HG02610 (cell line): ENCODE measurements around the gene COL4A4.
A peak's percentile ranks its signal among the peaks of the same experiment; 100 is the strongest.

Experiments used
- ATAC-seq: cut with Tn5 transposase; IDR thresholded peaks from one replicate; pipeline ENCODE4 v1.9.1; 2021; ENCODE audit warnings: mild to moderate bottlenecking, moderate library complexity; ENCODE audit not compliant: unreplicated experiment

Gene COL4A4

GRCh38 chr2:226984750-226985582, 179.0 kb downstream of the COL4A4 start:
- ATAC-seq, result peak; percentile 97

- no peak for ATAC-seq
Observed at GRCh38 chr2:226983895-226984749, 179.9 kb downstream of the COL4A4 start.

- ATAC-seq, result no peak
Observed at GRCh38 chr2:226981791-226982326, 182.1 kb downstream of the COL4A4 start.

- no peak for ATAC-seq
Observed at GRCh38 chr2:226979004-226979403, 185.0 kb downstream of the COL4A4 start.

GRCh38 chr2:226978300-226978699, 185.7 kb downstream of the COL4A4 start:
- no peak for ATAC-seq

- peak; percentile 62 for ATAC-seq
Observed at GRCh38 chr2:226977775-226978190, 186.2 kb downstream of the COL4A4 start.

GRCh38 chr2:226973816-226974215, 190.2 kb downstream of the COL4A4 start:
- ATAC-seq, result no peak

- ATAC-seq, result peak; percentile 50
Observed at GRCh38 chr2:226971770-226972169, 192.2 kb downstream of the COL4A4 start.

- peak; percentile 52 for ATAC-seq
Observed at GRCh38 chr2:226971084-226971483, 192.9 kb downstream of the COL4A4 start.

GRCh38 chr2:226970362-226970761, 193.6 kb downstream of the COL4A4 start:
- no peak for ATAC-seq

GRCh38 chr2:226969417-226970080, 194.5 kb downstream of the COL4A4 start:
- ATAC-seq, result no peak

- no peak for ATAC-seq
Observed at GRCh38 chr2:226965376-226965775, 198.6 kb downstream of the COL4A4 start.

GRCh38 chr2:226963528-226963927, 200.5 kb downstream of the COL4A4 start:
- no peak for ATAC-seq

- ATAC-seq, result no peak
Observed at GRCh38 chr2:226962176-226962773, 201.7 kb downstream of the COL4A4 start.

GRCh38 chr2:226959418-226959817, 204.6 kb downstream of the COL4A4 start:
- ATAC-seq, result no peak

GRCh38 chr2:226956659-226957058, 207.3 kb downstream of the COL4A4 start:
- ATAC-seq, result no peak

GRCh38 chr2:226953826-226954225, 210.2 kb downstream of the COL4A4 start:
- no peak for ATAC-seq

GRCh38 chr2:226953206-226953605, 210.8 kb downstream of the COL4A4 start:
- no peak for ATAC-seq
